ENCODE measurements around the gene KLF16.
"Not testable (repeated sequence)": the region's sequence is repeated elsewhere in the genome, so short reads cannot be mapped to it uniquely, and the experiment has no call there.

The KLF16 gene

GRCh38 chr19:1884291-1884718 lies 20.9 kb upstream of the KLF16 start:
- no peak for DNase-seq (ENCODE audit: low read depth)

DNA sequence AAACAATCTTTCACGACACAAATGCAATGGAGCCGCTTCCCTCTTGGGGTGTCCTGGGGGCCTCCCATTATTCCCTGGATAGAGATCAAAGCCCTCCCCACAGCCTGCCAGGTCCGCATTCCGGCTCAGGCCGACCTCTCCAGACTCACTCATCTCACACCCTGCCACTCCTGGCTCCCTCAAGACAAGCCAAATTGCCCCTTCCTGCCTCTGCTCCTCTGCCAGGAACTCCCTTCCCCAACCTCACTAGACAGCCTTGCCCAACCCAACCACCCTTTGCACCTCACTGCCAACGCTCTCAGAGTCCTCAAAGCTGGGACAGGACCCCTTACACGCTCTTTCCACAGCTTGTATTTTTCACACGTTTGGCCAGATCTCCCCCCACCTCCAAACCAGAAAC lies 20.4 kb upstream of the KLF16 start:
- DNase-seq (ENCODE audit: low read depth): no peak

DNA sequence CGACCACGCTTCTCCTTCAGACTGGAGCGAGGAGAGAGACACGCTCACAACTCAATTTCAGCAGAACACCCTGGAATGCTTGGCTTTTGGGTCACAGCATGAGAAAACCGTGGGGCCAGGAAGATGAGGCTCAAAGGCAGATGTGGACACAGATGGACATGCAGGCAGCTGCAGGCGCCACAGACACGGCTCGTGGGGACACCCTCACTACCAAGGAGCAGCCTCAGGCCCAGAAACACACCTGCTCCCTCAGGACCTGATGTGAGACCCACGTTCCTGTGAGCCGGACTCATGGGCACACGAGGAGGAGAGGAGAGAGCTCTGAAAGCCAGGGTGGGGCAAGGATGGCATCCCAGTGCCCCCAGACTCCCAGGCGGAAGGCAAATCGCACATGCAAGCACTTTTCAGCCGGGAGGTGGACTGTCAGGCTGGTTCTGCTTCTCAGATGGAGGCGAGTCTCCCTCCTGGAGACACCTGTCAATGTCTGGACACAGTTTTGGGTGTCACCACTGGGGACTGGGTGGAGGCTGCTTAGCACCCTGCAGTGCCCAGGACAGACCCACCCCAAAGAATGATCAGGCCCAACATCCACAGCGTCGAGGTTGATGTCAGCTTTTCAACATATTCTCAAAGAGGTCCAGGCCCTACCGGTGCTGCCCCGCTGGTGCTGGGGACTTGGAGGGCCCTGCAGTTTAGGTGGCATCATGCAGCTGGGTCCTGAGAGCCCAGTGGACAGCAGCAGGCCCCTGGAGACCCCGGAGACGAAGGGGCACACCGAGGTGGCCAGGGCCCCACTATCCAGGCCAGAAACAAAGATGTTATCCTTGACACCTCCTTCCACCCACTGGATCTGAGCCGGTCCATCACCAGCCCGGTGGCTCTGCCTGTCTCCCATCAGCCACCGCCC lies 19.7 kb upstream of the KLF16 start:
- no peak for DNase-seq (ENCODE audit: low read depth)

DNA sequence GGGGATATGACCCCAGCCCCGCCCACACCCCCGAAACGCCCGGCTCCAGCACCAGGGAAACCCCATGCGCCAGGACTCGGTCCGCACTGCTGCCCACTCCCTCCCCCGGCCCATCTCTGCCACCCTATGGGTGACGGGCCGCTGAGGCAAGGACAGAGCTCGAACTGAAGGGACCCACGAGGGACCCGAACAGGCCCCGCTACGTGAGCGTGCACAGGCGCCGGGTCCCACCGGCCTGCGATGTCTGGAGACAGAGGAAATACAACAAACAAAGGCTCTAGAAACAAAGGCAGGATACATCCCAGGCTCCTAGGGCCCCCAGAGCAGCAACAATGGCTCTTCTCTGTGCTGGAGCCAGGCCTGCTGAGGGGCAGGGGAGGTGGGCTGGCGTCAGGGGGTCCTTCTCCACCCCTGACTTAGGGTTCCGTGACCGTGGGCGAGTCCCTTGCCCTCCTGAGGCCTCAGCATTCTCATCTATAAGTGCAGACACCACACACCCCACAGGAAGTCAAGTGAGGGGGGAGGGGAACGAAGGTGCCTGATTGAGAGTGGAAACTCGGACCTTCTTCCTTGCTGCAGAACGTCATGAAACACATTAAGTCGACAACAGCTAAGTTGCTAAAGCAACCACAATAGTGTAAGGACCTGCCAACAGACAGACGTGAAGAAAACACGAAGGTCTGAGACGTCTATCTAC lies 18.9 kb upstream of the KLF16 start:
- DNase-seq (ENCODE audit: low read depth): peak; percentile 65

- not testable (repeated sequence) for DNase-seq (ENCODE audit: low read depth)
Observed at GRCh38 chr19:1881393-1882088, 18.2 kb upstream of the KLF16 start.

GRCh38 chr19:1880611-1881392 lies 17.4 kb upstream of the KLF16 start:
- DNase-seq (ENCODE audit: low read depth): no peak

- not testable (repeated sequence) for DNase-seq (ENCODE audit: low read depth)
Observed at GRCh38 chr19:1879982-1880381, 16.6 kb upstream of the KLF16 start.

GRCh38 chr19:1878583-1878982 lies 15.2 kb upstream of the KLF16 start:
- DNase-seq (ENCODE audit: low read depth): not testable (repeated sequence)

GRCh38 chr19:1877280-1877660 lies 13.9 kb upstream of the KLF16 start:
- not testable (repeated sequence) for DNase-seq (ENCODE audit: low read depth)

- not testable (repeated sequence) for DNase-seq (ENCODE audit: low read depth)
Observed at GRCh38 chr19:1876496-1877279, 13.3 kb upstream of the KLF16 start.

DNA sequence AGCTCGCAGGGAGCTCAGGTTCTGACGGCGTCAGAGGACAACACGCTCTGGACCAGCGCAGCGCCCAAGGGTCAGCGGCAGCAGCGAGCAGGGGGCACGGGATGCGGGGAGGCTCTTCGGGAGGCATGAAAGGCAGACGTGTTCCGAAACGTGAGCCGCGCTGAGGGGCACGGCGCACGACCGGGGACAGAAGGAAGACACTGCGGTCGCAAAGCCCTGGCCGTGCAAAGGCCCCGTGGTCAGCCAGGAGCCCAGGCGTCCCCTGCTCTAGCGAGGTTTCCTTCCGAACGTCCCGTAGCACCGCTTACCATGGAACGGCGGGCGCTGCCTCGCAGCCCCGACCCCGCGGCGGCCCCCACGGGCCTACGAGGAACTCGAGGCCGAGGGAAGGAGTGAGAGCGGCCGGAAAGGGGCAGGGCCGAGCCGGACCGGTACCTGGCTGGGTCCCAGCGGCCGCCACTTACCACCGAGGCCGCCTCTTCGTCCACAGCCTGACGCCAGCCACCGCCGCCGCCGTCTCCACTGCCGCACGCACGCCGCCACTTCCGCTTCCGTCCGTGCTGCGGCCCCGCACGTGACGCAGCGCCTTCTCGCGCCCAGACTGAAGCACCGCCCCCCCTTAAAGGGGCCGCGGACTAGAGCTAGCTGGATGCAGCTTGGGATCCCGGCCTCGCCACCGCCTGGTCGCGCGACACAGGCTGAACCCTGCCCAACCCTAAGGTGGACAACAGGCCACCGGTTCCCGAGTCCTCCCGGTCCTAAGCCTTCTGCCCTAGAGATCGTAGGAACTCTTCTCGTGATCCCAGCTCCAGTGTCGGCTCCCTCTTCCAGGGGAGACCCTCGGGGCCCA lies 12.5 kb upstream of the KLF16 start:
- DNase-seq (ENCODE audit: low read depth): peak; percentile 88

GRCh38 chr19:1875265-1875645 lies 11.9 kb upstream of the KLF16 start:
- DNase-seq (ENCODE audit: low read depth): not testable (repeated sequence)

- DNase-seq (ENCODE audit: low read depth): no peak
Observed at GRCh38 chr19:1874554-1875185, 11.3 kb upstream of the KLF16 start.

DNA sequence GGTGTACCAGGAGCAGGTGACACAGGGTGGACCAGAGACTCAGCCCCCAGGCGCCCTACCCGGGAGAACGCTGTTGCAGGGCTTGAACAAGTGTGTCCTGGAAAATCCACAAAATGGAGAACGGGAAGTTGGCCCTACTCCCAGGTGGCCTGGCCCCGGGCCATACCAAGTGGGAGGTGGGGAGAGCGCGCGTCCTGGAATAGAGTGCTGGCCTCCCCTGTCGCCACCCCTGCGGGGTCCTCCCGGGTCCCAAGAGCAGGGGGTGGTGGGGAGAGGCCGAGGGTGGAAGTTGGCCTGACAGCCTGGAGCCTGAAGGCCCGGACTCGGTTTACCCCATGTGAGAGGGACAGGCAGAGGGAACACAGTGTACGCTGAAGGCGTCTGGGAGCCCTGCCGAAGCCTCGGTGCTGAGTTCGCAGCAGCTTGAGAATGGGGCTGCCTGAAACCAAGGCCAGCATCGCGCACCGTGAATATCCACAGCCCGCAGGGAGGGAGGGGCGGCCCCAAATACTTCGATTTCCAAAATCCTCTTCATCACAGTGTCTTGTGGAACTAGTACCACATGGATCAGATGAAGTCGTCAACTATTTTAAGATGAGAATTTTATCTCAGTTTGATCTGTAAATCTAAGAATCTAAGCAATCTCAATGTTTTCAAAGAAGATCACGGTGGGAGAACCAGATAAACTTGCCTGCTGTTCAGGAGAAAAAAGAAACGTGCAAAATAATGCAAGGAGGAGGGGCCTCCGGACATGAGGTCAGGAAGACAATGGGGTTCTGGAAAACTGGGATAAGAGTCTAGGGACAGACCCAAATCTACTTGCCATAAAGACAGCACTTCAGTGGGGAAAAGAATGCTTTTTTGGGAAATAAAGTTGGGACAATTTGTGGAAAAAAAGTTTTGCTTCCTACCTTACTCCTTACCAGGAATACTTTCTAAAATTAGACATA lies 10.4 kb upstream of the KLF16 start:
- no peak for DNase-seq (ENCODE audit: low read depth)

GRCh38 chr19:1872807-1873523 lies 9.6 kb upstream of the KLF16 start:
- no peak for DNase-seq (ENCODE audit: low read depth)

DNA sequence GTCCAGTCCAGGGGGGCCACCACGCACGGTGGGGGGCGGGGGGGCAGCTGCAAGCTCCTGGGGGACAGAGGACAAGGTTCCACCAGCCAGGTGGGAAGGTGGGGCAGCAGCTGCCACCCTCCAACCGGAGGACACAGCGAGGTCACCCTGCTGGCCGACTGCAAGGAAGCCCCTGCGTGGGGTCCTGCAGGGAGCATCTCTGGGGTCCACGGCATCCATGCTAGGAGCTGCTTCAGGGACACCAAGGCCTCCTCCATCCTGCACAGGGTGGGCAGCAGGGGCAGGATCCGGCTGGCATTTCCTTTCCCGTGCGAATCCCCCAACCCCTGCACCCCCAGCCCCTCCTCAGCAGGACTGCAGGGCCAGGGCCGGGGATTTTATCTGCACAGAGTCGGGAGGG lies 8.3 kb upstream of the KLF16 start:
- DNase-seq (ENCODE audit: low read depth): no peak

DNA sequence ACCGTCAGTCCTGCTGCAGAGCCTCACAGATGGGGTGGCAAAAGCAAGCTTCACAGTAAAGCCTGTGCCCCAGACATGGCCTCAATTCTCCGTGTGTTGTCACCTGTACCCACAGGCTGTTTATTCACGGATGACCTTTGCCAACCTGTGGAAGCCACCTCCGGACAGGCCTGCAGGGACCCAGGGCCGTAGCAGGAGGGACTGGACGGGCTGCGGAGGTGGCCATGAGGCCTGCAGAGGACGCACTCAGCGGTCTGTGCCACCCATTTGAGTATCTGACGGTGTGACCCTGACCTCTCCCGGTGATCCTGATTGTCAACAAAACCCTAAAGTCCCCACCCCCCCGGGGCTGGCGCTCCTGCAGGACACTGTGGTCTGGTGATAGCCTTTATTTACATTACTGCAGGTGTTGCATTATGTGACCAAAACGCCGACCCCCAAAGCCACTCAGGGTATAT lies 7.8 kb upstream of the KLF16 start:
- DNase-seq (ENCODE audit: low read depth): no peak

DNA sequence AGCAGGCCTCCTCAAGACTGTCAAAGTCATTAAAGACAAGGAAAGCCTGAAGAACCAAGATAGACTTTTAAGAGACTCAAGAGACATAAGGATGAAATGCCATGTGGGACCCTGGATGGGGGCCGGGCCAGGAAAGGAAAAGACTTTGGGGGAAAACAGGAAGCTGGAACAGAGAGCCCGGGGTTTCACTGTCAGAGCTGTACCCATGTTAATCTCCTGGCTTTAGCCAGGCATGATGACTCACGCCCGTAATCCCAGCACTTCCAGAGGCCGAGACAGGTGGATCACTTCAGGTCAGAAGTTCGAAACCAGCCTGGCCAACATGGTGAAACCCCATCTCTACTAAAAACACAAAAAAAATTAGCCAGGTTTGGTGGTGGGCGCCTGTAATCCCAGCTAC lies 5.6 kb upstream of the KLF16 start:
- DNase-seq (ENCODE audit: low read depth): no peak

All from stimulated activated CD8-positive, alpha-beta memory T cell treated with anti-CD3 and anti-CD28 coated beads, Interleukin-4, amount 100 ng/mL, for 24 hours (primary cell).